ENCODE measurements around the gene ZNF438. TPM values are rescaled to one million over a fixed set of nuclear protein-coding genes. Genes with fewer than 3 reads are reported as not detected.

The ZNF438 gene
- total RNA-seq, 1 experiment from 2014 or later: 2.6 TPM

DNA sequence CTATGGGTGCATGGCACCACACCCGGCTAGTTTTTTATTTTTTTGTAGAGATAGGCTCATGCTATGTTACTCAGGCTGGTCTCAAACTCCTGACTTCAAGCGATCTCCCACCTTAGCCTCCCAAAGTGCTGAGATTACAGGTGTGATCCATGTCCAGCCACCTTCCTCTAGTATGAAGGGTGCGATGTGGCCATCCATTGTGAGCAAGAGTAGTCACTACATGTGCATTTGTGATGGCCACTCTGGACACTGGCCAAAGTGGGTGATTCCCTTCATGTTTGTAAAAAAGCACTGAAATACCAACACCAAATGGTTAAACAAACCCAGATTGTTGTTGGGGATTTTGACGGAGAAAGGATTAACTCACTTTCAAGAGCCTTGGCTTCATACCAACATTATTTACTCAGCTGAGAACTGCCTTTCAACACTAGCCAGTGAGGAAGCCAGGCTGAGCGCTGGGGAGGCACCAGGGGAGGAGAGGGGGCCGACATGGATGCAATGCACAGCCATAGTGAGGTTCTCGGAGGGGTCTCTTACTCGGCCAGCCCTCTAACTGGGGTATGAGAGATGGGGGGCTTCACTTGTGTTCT is 204.0 kb downstream of the ZNF438 start:
- no peak for DNase-seq (ENCODE audit: low read depth)
- in situ Hi-C loops (cut with HindIII; ENCODE audit: low pct_unique_long_range_greater_than_20kb, low sequenced_read_pairs): no loop called here

DNA sequence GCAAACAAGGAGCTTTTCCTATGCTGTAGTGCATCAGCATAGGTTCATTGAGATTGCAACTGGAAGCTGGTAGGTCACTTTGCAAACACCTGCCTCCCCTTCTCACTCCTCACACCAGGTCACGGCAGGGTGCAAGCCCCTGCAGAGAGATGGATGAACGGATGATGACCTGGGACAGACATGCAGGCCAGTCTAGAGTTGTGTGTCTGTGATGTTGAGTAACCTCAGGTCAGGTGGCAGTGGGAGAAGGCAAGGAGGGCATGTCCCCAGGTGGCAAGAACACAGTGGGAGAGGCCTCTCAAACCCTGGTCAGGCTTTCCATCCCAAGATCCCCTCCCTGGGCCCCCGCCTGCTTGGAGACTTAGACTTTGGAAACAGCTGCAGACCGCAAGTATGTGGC is 205.0 kb downstream of the ZNF438 start:
- in situ Hi-C loops (cut with HindIII; ENCODE audit: low pct_unique_long_range_greater_than_20kb, low sequenced_read_pairs): no loop called here
- DNase-seq (ENCODE audit: low read depth): no peak

DNA sequence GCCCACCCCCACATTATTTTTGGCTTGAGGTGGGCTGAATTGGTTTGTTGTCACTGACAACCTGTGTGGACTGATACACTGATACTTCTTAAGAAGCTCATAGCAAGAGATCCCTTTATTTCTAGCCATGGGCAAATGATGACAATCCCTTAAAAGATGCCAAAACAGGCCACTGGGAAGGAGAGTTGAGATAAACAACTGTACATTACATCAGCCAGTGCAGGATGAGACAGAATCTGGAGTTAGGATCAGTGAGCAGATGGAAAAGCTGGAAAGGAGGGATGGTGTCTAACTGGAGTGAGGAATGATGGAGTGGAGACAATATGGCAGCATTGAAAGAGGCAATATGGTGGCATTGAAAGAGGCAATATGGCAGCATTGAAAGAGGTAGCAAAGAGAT is 206.2 kb downstream of the ZNF438 start:
- no peak for DNase-seq (ENCODE audit: low read depth)
- in situ Hi-C loops (cut with HindIII; ENCODE audit: low pct_unique_long_range_greater_than_20kb, low sequenced_read_pairs): no loop called here

DNA sequence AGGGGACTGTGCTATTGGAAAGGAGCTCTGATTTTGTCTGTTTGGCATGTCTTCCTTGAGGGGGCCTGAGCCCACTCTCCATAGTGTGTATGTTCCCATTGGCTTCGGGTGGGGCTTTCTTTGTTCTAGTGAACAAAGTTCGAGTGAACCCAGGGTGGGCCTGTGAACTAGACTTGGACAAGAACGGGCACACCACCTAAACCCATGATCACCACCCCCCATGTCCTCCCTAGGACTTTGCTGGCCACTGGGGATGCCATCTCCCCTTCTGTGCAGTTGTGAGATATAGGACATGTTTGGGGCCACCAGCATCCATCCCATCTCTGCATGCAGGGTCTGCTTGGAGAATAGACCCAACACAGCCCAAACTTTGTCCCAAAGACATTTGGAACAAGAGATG is 206.6 kb downstream of the ZNF438 start:
- no peak for DNase-seq (ENCODE audit: low read depth)
- in situ Hi-C loops (cut with HindIII; ENCODE audit: low pct_unique_long_range_greater_than_20kb, low sequenced_read_pairs): no loop called here

DNA sequence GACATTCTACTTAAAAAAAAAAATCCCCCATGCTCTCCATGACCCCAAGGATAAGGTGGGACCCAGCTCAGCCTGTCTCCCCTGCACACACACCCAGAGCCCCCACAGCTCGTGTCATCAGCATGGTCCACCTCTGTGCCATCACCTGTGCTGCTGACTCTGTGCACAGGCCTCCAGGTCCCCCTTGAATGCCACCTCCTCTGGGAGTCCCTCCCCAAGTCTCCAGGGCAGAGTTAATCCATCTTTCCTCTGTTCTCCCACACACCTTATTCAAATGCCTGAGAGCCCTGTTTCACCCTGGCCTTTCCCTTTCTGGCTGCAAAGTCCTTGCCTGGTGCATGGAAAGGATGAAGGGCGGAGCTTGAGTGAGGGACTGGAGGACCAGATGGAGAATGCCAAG is 208.0 kb downstream of the ZNF438 start:
- DNase-seq (ENCODE audit: low read depth): no peak
- in situ Hi-C loops (cut with HindIII; ENCODE audit: low pct_unique_long_range_greater_than_20kb, low sequenced_read_pairs): no loop called here

DNA sequence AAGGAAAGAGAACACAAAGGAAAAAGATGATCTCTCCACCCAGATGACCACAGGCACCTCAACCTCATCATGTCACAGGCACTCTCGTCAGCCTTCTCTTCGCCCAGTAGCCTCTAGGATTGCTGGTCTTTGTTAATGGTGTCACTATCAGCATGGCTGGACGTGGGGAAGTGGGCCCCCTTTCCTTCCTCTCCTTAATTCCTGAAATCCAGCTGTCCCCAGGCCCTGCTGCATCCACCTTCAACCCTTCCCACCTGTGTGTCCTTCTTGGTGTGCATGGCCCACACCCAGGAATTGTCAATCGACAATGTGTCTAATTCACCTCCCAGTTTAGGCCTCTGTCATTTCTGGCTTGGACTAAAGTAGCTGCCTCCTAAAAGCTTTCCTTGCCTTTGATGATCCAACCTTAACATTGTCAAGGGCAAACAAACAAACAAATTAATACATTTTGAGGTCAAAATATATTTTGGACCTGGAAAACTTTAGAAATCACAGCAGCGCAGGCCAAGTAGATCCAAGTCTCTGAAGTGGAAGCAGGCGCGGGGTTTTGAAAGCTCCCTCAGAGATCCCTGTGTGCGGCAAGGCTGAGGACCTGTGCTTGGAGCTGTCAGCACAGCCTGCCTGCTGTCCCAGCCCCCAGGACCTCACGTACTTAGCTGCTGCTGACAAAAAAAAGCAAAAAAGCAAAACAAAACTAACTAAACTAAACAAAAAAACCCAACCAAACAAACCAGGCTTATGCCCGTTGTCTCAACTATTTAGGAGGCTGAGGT is 208.8 kb downstream of the ZNF438 start:
- no peak for DNase-seq (ENCODE audit: low read depth)
- in situ Hi-C loops (cut with HindIII; ENCODE audit: low pct_unique_long_range_greater_than_20kb, low sequenced_read_pairs): no loop called here

GRCh38 chr10:30821994-30822692 is 209.5 kb downstream of the ZNF438 start:
- DNase-seq (ENCODE audit: low read depth): no peak
- in situ Hi-C loops (cut with HindIII; ENCODE audit: low pct_unique_long_range_greater_than_20kb, low sequenced_read_pairs): no loop called here

GRCh38 chr10:30821261-30821993 is 210.2 kb downstream of the ZNF438 start:
- in situ Hi-C loops (cut with HindIII; ENCODE audit: low pct_unique_long_range_greater_than_20kb, low sequenced_read_pairs): no loop called here
- no peak for DNase-seq (ENCODE audit: low read depth)

DNA sequence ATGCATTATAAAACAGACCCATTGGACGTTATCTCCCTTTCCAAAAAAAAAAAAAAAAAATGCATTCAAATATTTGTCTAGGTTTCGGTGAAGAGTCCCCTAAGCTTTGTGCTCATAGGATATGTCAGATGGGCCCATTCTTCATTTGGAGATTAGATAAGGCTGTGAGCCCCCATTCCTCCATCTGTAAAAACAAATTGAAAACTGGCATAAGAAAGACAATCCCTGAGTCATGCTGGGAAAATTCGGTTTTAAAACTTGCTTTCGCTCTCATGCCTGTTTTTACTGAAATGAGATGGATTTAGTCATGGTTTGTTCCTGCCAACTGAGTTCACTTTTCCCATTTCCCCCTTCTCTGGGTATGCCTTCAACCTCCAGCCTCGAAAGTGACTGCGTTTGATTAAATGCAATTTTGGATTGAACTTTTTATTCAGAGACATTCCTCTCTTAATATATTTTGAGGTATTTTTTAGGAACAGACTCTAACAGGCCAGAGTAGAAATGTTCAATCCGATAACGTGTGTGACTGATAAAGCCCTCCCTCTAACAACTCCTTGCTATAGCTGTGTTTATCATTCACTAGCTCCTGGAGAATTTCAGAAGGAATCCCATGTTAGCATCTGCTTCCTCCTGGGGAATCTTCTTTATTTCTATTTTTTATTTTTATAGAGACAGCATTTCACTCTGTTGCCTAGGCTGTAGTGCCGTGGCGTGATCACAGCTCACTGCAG is 211.2 kb downstream of the ZNF438 start:
- in situ Hi-C loops (cut with HindIII; ENCODE audit: low pct_unique_long_range_greater_than_20kb, low sequenced_read_pairs): no loop called here
- DNase-seq (ENCODE audit: low read depth): no peak

GRCh38 chr10:30819341-30820181 is 212.1 kb downstream of the ZNF438 start:
- in situ Hi-C loops (cut with HindIII; ENCODE audit: low pct_unique_long_range_greater_than_20kb, low sequenced_read_pairs): no loop called here
- no peak for DNase-seq (ENCODE audit: low read depth)

GRCh38 chr10:30818854-30819253 is 212.8 kb downstream of the ZNF438 start:
- DNase-seq (ENCODE audit: low read depth): peak; percentile 78
- in situ Hi-C loops (cut with HindIII; ENCODE audit: low pct_unique_long_range_greater_than_20kb, low sequenced_read_pairs): no loop called here

DNA sequence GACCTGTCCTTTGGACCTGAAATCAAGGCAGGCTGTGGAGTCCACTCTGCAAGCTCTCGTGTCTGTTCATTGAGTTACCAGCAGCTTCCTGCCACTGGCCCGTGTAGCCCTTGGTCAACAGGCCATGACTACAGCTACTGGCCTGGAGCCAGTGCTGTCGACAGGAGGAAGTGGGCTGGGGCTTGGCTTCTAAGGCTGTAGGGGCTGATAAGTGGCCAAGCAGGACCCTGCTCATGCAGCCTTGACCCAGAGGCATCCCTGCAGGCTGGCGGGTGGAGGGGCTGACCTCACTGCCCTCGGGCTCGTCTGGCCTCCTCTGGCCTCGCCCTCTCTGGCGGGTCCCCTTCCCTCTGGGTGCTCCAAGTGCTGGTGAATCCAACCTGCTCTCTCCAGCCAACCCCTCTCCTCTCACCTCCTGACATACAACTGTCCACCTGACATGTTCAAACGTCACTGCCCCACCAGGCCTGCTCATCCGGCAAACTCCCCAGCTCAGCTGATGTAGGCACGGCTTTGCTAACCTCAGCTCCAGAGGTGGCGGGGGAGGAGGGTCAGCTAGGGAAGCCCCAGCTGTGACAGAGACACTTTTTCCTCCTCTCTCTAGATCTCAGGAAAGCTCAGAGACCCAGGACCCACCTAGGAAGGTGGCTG is 213.5 kb downstream of the ZNF438 start:
- in situ Hi-C loops (cut with HindIII; ENCODE audit: low pct_unique_long_range_greater_than_20kb, low sequenced_read_pairs): no loop called here
- DNase-seq (ENCODE audit: low read depth): peak; percentile 90

- no peak for DNase-seq (ENCODE audit: low read depth)
- in situ Hi-C loops (cut with HindIII; ENCODE audit: low pct_unique_long_range_greater_than_20kb, low sequenced_read_pairs): no loop called here
Measured at GRCh38 chr10:30817541-30817940, 214.1 kb downstream of the ZNF438 start.

GRCh38 chr10:30816820-30817171 is 214.9 kb downstream of the ZNF438 start:
- no peak for DNase-seq (ENCODE audit: low read depth)
- in situ Hi-C loops (cut with HindIII; ENCODE audit: low pct_unique_long_range_greater_than_20kb, low sequenced_read_pairs): no loop called here

DNA sequence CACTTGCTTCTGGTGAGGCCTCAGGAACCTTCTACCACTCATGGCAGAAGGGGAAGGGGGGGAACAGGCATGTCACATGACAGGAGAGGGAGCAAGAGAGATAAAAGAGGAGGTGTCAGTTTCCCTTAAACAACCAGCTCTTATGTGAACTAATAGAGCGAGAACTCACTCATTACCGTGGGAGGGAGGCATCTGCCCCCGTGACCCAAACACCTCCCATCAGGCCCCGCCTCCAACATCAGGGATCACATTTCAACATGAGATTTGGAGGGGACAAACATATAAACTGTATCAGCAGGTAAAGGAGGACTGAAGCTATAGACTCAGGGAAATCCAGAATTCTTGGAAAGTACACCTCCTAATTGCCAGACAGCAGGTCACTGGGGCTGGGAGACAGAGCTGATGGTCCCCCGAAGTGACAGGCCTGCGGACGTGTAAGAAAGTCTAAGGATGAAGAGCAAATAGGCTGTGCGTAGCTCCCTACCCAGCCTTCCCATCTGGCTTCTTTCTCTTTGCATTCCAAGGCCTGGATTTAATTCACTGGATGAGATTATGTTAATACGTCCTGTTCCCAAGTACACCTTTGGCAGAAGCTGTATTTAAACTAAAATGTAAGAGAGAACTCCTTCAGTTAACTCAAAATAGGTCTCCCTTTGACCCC is 215.4 kb downstream of the ZNF438 start:
- DNase-seq (ENCODE audit: low read depth): no peak
- in situ Hi-C loops (cut with HindIII; ENCODE audit: low pct_unique_long_range_greater_than_20kb, low sequenced_read_pairs): no loop called here

- in situ Hi-C loops (cut with HindIII; ENCODE audit: low pct_unique_long_range_greater_than_20kb, low sequenced_read_pairs): no loop called here
- DNase-seq (ENCODE audit: low read depth): peak; percentile 58
Measured at GRCh38 chr10:30813872-30814481, 217.7 kb downstream of the ZNF438 start.
